Breast epithelium (tissue), 3 donors: ENCODE results near the gene SDK2.

Experiments
- POLR2A ChIP-seq: fragments of 450-650 bp; IDR thresholded peaks from one replicate; pipeline ENCODE4 v1.6.1; 2016; ENCODE audit warnings: antibody characterized with exemption, mild to moderate bottlenecking, moderate library complexity
- TF ChIP-seq, protein P1 (sequence below), 3 donors: fragments of 450-650 bp; IDR thresholded peaks; one replicate each; pipeline ENCODE4 v1.5.1; 2016 to 2017; ENCODE audit warnings: antibody characterized with exemption in 3 of 3, mild to moderate bottlenecking in 3 of 3, moderate library complexity in 3 of 3

GRCh38 chr17:73625991-73626673 lies 18.1 kb downstream of the SDK2 start:
- TF ChIP-seq, protein P1, sequence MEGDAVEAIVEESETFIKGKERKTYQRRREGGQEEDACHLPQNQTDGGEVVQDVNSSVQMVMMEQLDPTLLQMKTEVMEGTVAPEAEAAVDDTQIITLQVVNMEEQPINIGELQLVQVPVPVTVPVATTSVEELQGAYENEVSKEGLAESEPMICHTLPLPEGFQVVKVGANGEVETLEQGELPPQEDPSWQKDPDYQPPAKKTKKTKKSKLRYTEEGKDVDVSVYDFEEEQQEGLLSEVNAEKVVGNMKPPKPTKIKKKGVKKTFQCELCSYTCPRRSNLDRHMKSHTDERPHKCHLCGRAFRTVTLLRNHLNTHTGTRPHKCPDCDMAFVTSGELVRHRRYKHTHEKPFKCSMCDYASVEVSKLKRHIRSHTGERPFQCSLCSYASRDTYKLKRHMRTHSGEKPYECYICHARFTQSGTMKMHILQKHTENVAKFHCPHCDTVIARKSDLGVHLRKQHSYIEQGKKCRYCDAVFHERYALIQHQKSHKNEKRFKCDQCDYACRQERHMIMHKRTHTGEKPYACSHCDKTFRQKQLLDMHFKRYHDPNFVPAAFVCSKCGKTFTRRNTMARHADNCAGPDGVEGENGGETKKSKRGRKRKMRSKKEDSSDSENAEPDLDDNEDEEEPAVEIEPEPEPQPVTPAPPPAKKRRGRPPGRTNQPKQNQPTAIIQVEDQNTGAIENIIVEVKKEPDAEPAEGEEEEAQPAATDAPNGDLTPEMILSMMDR (IDR thresholded peaks at IDR 0.05), result no peak
- no peak for TF ChIP-seq POLR2A
